Measurements from ENCODE around the gene ACOT7. TPM values are rescaled to one million over a fixed set of nuclear protein-coding genes. Genes with fewer than 3 reads are reported as not detected.

ACOT7 gene
- total RNA-seq, 2 experiments from 2014 or later, result 23.4 to 53.6 TPM

- POLR2A ChIA-PET, result no interaction called here
- H3K9me3 ChIP-seq (ENCODE audit: low read length), result no peaks in the 10 kb centered on the region
- intact Hi-C loops (cut with micrococcal nuclease; ENCODE audit: unreplicated experiment), result no loop called here
These were observed 32.9 kb upstream of the ACOT7 start for GRCh38 chr1:6426277-6426971.

DNA sequence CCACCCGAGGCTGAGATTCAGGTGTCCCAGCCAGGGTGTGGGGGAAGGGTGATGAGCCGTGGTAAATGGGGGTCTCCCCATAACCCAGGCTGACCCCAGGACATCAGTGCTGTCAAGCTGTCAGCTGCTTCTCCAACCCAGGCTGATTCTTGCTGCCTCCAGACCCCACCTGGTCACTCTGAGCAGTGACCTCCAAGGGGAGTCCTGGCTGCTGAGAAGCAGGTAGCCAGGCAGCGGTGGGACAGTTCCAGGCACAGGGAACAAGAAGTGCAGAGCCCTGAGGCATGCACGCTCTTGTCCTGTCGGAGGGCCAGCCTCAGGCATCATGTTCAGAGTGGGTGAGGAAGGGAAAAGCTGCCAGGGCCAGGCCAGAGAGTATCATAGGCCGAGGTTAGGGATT lies 32.1 kb upstream of the ACOT7 start:
- ChIA-PET CTCF (ENCODE audit: unreplicated experiment) (no interaction called here), POLR2A (no interaction called here)
- H3K4me2 ChIP-seq (ENCODE audit: low read length), result no peak overlapping the region
- no peak overlapping the region for H3K4me3 ChIP-seq (ENCODE audit: low read depth, low read length, poor library complexity, severe bottlenecking)
- no peaks in the 10 kb centered on the region for H3K4me1 ChIP-seq (ENCODE audit: insufficient read depth, low read length, poor library complexity, severe bottlenecking)
- no peaks in the 10 kb centered on the region for H3K9me3 ChIP-seq (ENCODE audit: low read length)
- H3K9me2 ChIP-seq (ENCODE audit: insufficient read depth, low read length), result no peaks in the 10 kb centered on the region
- DNase-seq (ENCODE audit: low spot score), result no peak
- H3K27ac ChIP-seq (ENCODE audit: low read depth, low read length, poor library complexity, severe bottlenecking), result no peak overlapping the region
- no peaks in the 10 kb centered on the region for H4K20me1 ChIP-seq (ENCODE audit: insufficient read depth, low read length)
- no peak overlapping the region for H2AFZ ChIP-seq (ENCODE audit: low read length)
- H3K79me2 ChIP-seq (ENCODE audit: insufficient read depth, low read depth, low read length), result no peaks in the 10 kb centered on the region
- intact Hi-C loops (cut with micrococcal nuclease; ENCODE audit: unreplicated experiment), result no loop called here
- no TSS peak for BruUV-seq (replicated peaks)
- TF ChIP-seq, protein P1, sequence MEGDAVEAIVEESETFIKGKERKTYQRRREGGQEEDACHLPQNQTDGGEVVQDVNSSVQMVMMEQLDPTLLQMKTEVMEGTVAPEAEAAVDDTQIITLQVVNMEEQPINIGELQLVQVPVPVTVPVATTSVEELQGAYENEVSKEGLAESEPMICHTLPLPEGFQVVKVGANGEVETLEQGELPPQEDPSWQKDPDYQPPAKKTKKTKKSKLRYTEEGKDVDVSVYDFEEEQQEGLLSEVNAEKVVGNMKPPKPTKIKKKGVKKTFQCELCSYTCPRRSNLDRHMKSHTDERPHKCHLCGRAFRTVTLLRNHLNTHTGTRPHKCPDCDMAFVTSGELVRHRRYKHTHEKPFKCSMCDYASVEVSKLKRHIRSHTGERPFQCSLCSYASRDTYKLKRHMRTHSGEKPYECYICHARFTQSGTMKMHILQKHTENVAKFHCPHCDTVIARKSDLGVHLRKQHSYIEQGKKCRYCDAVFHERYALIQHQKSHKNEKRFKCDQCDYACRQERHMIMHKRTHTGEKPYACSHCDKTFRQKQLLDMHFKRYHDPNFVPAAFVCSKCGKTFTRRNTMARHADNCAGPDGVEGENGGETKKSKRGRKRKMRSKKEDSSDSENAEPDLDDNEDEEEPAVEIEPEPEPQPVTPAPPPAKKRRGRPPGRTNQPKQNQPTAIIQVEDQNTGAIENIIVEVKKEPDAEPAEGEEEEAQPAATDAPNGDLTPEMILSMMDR (conservative IDR thresholded peaks at IDR 0.05; ENCODE audit: low read length), result no peak
- H3K36me3 ChIP-seq (ENCODE audit: insufficient read depth, low read length), result no peaks in the 10 kb centered on the region

More at GRCh38 chr1:6426277-6426971, 32.9 kb upstream of the ACOT7 start:
- CTCF ChIA-PET (ENCODE audit: unreplicated experiment), result no interaction called here
- no peaks in the 10 kb centered on the region for H3K36me3 ChIP-seq (ENCODE audit: insufficient read depth, low read length)
- H3K4me2 ChIP-seq (ENCODE audit: low read length), result no peak overlapping the region
- H3K4me3 ChIP-seq (ENCODE audit: low read depth, low read length, poor library complexity, severe bottlenecking), result no peak overlapping the region
- no peaks in the 10 kb centered on the region for H3K9me2 ChIP-seq (ENCODE audit: insufficient read depth, low read length)
- no peak overlapping the region for H3K27ac ChIP-seq (ENCODE audit: low read depth, low read length, poor library complexity, severe bottlenecking)
- no peaks in the 10 kb centered on the region for H3K79me2 ChIP-seq (ENCODE audit: insufficient read depth, low read depth, low read length)
- no peak for DNase-seq (ENCODE audit: low spot score)
- no TSS peak for BruUV-seq (replicated peaks)
- TF ChIP-seq, protein P1 (conservative IDR thresholded peaks at IDR 0.05; ENCODE audit: low read length), result no peak
- no peak for TF ChIP-seq EZH2phosphoT487 (IDR thresholded peaks at IDR 0.05; ENCODE audit: borderline replicate concordance, low read depth, low read length)
- H2AFZ ChIP-seq (ENCODE audit: low read length), result no peak overlapping the region
- no peaks in the 10 kb centered on the region for H4K20me1 ChIP-seq (ENCODE audit: insufficient read depth, low read length)
- H3K4me1 ChIP-seq (ENCODE audit: insufficient read depth, low read length, poor library complexity, severe bottlenecking), result no peaks in the 10 kb centered on the region

All from OCI-LY7 (cell line).